ENCODE results near the gene CD4. TPM values are rescaled to one million over a fixed set of nuclear protein-coding genes. Genes with fewer than 3 reads are reported as not detected.
A peak's percentile ranks its signal among the peaks of the same experiment; 100 is the strongest.

The CD4 gene
- total RNA-seq, 1 experiment from 2014 or later = not detected

DNA sequence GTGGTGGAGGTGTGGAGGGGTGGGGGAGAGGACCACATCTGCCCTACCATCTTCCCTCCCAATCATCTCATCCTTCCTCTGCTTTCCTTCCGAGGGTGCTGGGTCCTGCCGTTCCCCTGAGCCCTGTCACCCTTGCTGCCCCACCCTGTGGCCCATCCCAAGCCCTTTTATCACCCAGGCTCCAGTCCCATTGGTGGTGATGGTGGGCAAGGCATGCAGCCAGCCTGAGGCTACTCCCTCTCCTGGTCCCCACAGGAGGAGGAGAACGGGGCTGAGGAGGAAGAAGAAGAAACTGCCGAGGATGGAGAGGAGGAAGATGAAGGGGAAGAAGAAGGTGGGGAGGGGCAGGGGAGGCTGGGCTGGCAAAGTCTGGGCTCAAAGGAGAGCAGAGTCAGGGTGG is 19.7 kb upstream of the CD4 start:
- H3K27me3 Mint-ChIP-seq (ENCODE audit: insufficient read depth, unreplicated experiment) = no peaks in the 10 kb centered on the region

GRCh38 chr12:6770094-6770493 is 19.2 kb upstream of the CD4 start:
- BruUV-seq (replicated peaks) = TSS peak; percentile 60
- Histone ChIP-seq H3K36me3 (ENCODE audit: control insufficient read depth, insufficient read depth, low read length) (peaks cover 10% of the 10 kb centered on the region; the same call in 1 of the 2 replicates), H3K27me3 (replicated peaks; ENCODE audit: control insufficient read depth, insufficient read depth, low read length) (no peaks in the 10 kb centered on the region), H3K9me3 (no peaks in the 10 kb centered on the region), H3K4me3 (ENCODE audit: low read depth, low read length) (no peak overlapping the region), H3K4me1 (peaks cover 23% of the 10 kb centered on the region)
- H3K36me3 Mint-ChIP-seq (ENCODE audit: insufficient read depth, unreplicated experiment) = peaks cover 18% of the 10 kb centered on the region
- H3K27ac Mint-ChIP-seq (ENCODE audit: unreplicated experiment) = no peak overlapping the region
- CTCF ChIA-PET = interaction anchor here (3.0 kb wide), 1 partner anchor 17 kb away, joined by 18 read pairs; the partner anchor contains the start of gene MLF2
- no peaks in the 10 kb centered on the region for H3K9me3 Mint-ChIP-seq (ENCODE audit: unreplicated experiment)
- DNase-seq = no peak
- H3K27me3 Mint-ChIP-seq (ENCODE audit: insufficient read depth, unreplicated experiment) = no peaks in the 10 kb centered on the region
- intact Hi-C loops (cut with micrococcal nuclease; ENCODE audit: unreplicated experiment) = no loop called here
- TF ChIP-seq, protein P1, sequence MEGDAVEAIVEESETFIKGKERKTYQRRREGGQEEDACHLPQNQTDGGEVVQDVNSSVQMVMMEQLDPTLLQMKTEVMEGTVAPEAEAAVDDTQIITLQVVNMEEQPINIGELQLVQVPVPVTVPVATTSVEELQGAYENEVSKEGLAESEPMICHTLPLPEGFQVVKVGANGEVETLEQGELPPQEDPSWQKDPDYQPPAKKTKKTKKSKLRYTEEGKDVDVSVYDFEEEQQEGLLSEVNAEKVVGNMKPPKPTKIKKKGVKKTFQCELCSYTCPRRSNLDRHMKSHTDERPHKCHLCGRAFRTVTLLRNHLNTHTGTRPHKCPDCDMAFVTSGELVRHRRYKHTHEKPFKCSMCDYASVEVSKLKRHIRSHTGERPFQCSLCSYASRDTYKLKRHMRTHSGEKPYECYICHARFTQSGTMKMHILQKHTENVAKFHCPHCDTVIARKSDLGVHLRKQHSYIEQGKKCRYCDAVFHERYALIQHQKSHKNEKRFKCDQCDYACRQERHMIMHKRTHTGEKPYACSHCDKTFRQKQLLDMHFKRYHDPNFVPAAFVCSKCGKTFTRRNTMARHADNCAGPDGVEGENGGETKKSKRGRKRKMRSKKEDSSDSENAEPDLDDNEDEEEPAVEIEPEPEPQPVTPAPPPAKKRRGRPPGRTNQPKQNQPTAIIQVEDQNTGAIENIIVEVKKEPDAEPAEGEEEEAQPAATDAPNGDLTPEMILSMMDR (IDR thresholded peaks at IDR 0.05; ENCODE audit: insufficient read depth in 1 of 2, low read depth in 1 of 2, low read length in 1 of 2, severe bottlenecking in 1 of 2, unreplicated experiment in 1 of 2) = no peak
- H3K4me3 Mint-ChIP-seq (ENCODE audit: unreplicated experiment) = peak overlapping the region; percentile 41
- POLR2A ChIA-PET = interaction anchor here (0.5 kb wide), 1 partner anchor 236 kb away, joined by 8 read pairs; the partner anchor contains the start of gene GAPDH
- H3K4me1 Mint-ChIP-seq (ENCODE audit: low read depth, unreplicated experiment) = peaks cover 38% of the 10 kb centered on the region

More for the DNA sequence above, 19.7 kb upstream of the CD4 start:
- H3K4me3 ChIP-seq (ENCODE audit: low read depth, low read length) = no peak overlapping the region
- Mint-ChIP-seq H3K36me3 (ENCODE audit: insufficient read depth, unreplicated experiment) (peaks cover 19% of the 10 kb centered on the region), H3K4me1 (ENCODE audit: low read depth, unreplicated experiment) (peaks cover 38% of the 10 kb centered on the region), H3K4me3 (ENCODE audit: unreplicated experiment) (no peak overlapping the region), H3K27ac (ENCODE audit: unreplicated experiment) (no peak overlapping the region), H3K9me3 (ENCODE audit: unreplicated experiment) (no peaks in the 10 kb centered on the region)
- ChIA-PET POLR2A (interaction anchor here (0.7 to 1.4 kb wide), 2 partner anchors 16 to 17 kb away, joined by 3 to 6 read pairs; partner anchors contain the start of gene MLF2), CTCF (interaction anchor here (3.0 kb wide), 1 partner anchor 16 kb away, joined by 18 read pairs; the partner anchor contains the start of gene MLF2)
- no peak for DNase-seq
- peaks cover 26% of the 10 kb centered on the region for H3K4me1 ChIP-seq
- H3K9me3 ChIP-seq = no peaks in the 10 kb centered on the region
- H3K36me3 ChIP-seq (ENCODE audit: control insufficient read depth, insufficient read depth, low read length) = peaks cover 10% of the 10 kb centered on the region; the same call in 1 of the 2 replicates
- BruUV-seq (replicated peaks) = no TSS peak
- intact Hi-C loops (cut with micrococcal nuclease; ENCODE audit: unreplicated experiment) = no loop called here
- TF ChIP-seq, protein P1 (IDR thresholded peaks at IDR 0.05; ENCODE audit: insufficient read depth in 1 of 2, low read depth in 1 of 2, low read length in 1 of 2, severe bottlenecking in 1 of 2, unreplicated experiment in 1 of 2) = no peak
- no peaks in the 10 kb centered on the region for H3K27me3 ChIP-seq (replicated peaks; ENCODE audit: control insufficient read depth, insufficient read depth, low read length)

- H3K36me3 Mint-ChIP-seq (ENCODE audit: insufficient read depth, unreplicated experiment) = peaks cover 13% of the 10 kb centered on the region
- Histone ChIP-seq H3K4me1 (peaks cover 23% of the 10 kb centered on the region), H3K9me3 (no peaks in the 10 kb centered on the region), H3K4me3 (ENCODE audit: low read depth, low read length) (no peak overlapping the region), H3K36me3 (ENCODE audit: control insufficient read depth, insufficient read depth, low read length) (peaks cover 10% of the 10 kb centered on the region; the same call in 1 of the 2 replicates), H3K27me3 (replicated peaks; ENCODE audit: control insufficient read depth, insufficient read depth, low read length) (no peaks in the 10 kb centered on the region)
- peaks cover 38% of the 10 kb centered on the region for H3K4me1 Mint-ChIP-seq (ENCODE audit: low read depth, unreplicated experiment)
- H3K9me3 Mint-ChIP-seq (ENCODE audit: unreplicated experiment) = no peaks in the 10 kb centered on the region
- no TSS peak for BruUV-seq (replicated peaks)
- ChIA-PET POLR2A (interaction anchor here (0.5 kb wide), 1 partner anchor 237 kb away, joined by 8 read pairs; the partner anchor contains the start of gene GAPDH), CTCF (interaction anchor here (0.6 to 3.0 kb wide), 3 partner anchors 10 to 71 kb away, joined by 3 to 18 read pairs (median 8); partner anchors contain the start of gene MLF2)
- DNase-seq = no peak
- intact Hi-C loops (cut with micrococcal nuclease; ENCODE audit: unreplicated experiment) = no loop called here
- H3K4me3 Mint-ChIP-seq (ENCODE audit: unreplicated experiment) = peak overlapping the region; percentile 41
- H3K27ac Mint-ChIP-seq (ENCODE audit: unreplicated experiment) = no peak overlapping the region
- TF ChIP-seq, protein P1 (IDR thresholded peaks at IDR 0.05; ENCODE audit: insufficient read depth in 1 of 2, low read depth in 1 of 2, low read length in 1 of 2, severe bottlenecking in 1 of 2, unreplicated experiment in 1 of 2) = no peak
- H3K27me3 Mint-ChIP-seq (ENCODE audit: insufficient read depth, unreplicated experiment) = no peaks in the 10 kb centered on the region
These were observed 18.7 kb upstream of the CD4 start for GRCh38 chr12:6770600-6770999.
